AG04449 (cell line): ENCODE measurements around the gene SMIM7.

Source experiments
- CTCF ChIA-PET: fragments of 350-600 bp; formaldehyde crosslinking; extraction: SDS; loops from one replicate; lab custom pipeline; 2021; ENCODE audit warnings: antibody characterized with exemption; lab: Yijun Ruan, JAX
- POLR2A ChIA-PET: fragments of 400-600, 350-600 bp; formaldehyde crosslinking; extraction: SDS; loops from one replicate; lab custom pipeline; 2020; ENCODE audit warnings: antibody characterized with exemption, inconsistent platforms; lab: Yijun Ruan, JAX
- DNase-seq: peaks from one replicate; pipeline ENCODE4 v3.0.0-alpha.2; 2010; ENCODE audit warnings: low read depth, low spot score
- H3K4me3 ChIP-seq: 2 replicates; pipeline ENCODE4 v1.5.1; 2011; ENCODE audit warnings: low read depth, mild to moderate bottlenecking, control low read depth, low read length
- CTCF ChIP-seq: IDR thresholded peaks from one replicate; pipeline ENCODE4 v1.5.1; 2011; ENCODE audit warnings: mild to moderate bottlenecking, moderate library complexity, low read length, control low read depth, inconsistent platforms; ENCODE audit not compliant: insufficient read depth; ENCODE audit errors: missing control alignments

Gene SMIM7

GRCh38 chr19:16621165-16621800 lies 38.7 kb downstream of the SMIM7 start:
- ChIA-PET POLR2A (no interaction called here), CTCF (no interaction called here)
- no peak for TF ChIP-seq CTCF
- no peak overlapping the region for H3K4me3 ChIP-seq
- DNase-seq, result no peak

- no peak overlapping the region for H3K4me3 ChIP-seq
- POLR2A ChIA-PET, result no interaction called here
- DNase-seq, result no peak
- CTCF ChIA-PET, result no interaction called here
- TF ChIP-seq CTCF, result no peak
These were observed 39.4 kb downstream of the SMIM7 start for GRCh38 chr19:16620584-16620983.

- POLR2A ChIA-PET, result no interaction called here
- TF ChIP-seq CTCF, result no peak
- H3K4me3 ChIP-seq, result no peak overlapping the region
- no peak for DNase-seq
- CTCF ChIA-PET, result no interaction called here
These were observed 39.9 kb downstream of the SMIM7 start for GRCh38 chr19:16620018-16620417.

- H3K4me3 ChIP-seq, result no peak overlapping the region
- ChIA-PET POLR2A (interaction anchor here (2.4 kb wide), 1 partner anchor 9 kb away, joined by 10 read pairs; the partner anchor contains the start of gene MED26), CTCF (no interaction called here)
- DNase-seq, result no peak
- TF ChIP-seq CTCF, result no peak
These were observed 40.5 kb downstream of the SMIM7 start for GRCh38 chr19:16619457-16619856.

- DNase-seq, result no peak
- POLR2A ChIA-PET, result interaction anchor here (2.4 kb wide), 1 partner anchor 10 kb away, joined by 10 read pairs; the partner anchor contains the start of gene MED26
- no peak for TF ChIP-seq CTCF
- no peak overlapping the region for H3K4me3 ChIP-seq
- CTCF ChIA-PET, result no interaction called here
These were observed 41.7 kb downstream of the SMIM7 start for GRCh38 chr19:16618248-16618647.

GRCh38 chr19:16615808-16616207 lies 44.1 kb downstream of the SMIM7 start:
- ChIA-PET POLR2A (no interaction called here), CTCF (no interaction called here)
- no peak overlapping the region for H3K4me3 ChIP-seq
- no peak for DNase-seq
- no peak for TF ChIP-seq CTCF
